Lower lobe of right lung (tissue), 2 donors: ENCODE results near the gene GABRA5. TPM values are rescaled to one million over a fixed set of nuclear protein-coding genes. Genes with fewer than 3 reads are reported as not detected.

Source experiments
- ATAC-seq, 2 donors: fragments of 200-7000 bp; cut with Tn5 transposase; one replicate each; pipeline ENCODE4 v1.9.1; 2020 to 2022; ENCODE audit warnings: mild to moderate bottlenecking in 2 of 2, moderate library complexity in 2 of 2
- DNase-seq: peaks from one replicate; pipeline ENCODE4 v3.0.0-alpha.2; 2020
- H3K27ac ChIP-seq: fragments of 200-600 bp; one replicate; pipeline ENCODE4 v1.8.0; 2022
- H3K27me3 ChIP-seq: fragments of 200-600 bp; one replicate; pipeline ENCODE4 v1.8.0; 2022; ENCODE audit warnings: low read depth
- H3K36me3 ChIP-seq: fragments of 200-600 bp; one replicate; pipeline ENCODE4 v1.8.0; 2022; ENCODE audit warnings: mild to moderate bottlenecking
- H3K4me1 ChIP-seq: fragments of 200-600 bp; one replicate; pipeline ENCODE4 v1.8.0; 2022
- H3K4me3 ChIP-seq: fragments of 200-600 bp; one replicate; pipeline ENCODE4 v1.8.0; 2022; ENCODE audit warnings: mild to moderate bottlenecking
- H3K9me3 ChIP-seq: fragments of 200-600 bp; one replicate; pipeline ENCODE4 v1.8.0; 2022
- intact Hi-C: fragments of 100-400 bp; cut with DNase I; formaldehyde crosslinking; loops from one replicate; pipeline ENCODE4 v1.11.0; 2022
- total RNA-seq: library from RNA; stranded (reverse); fragmentation: NEBNext Ultra II Directional; extraction: Animal tissue kit (Norgen Biotek cat#: 25700); gene quantifications from one replicate; pipeline ENCODE4 v1.2.1, GENCODE V29; 2021
- TF ChIP-seq, protein P1 (sequence below): fragments of 200-600 bp; IDR thresholded peaks from one replicate; pipeline ENCODE4 v1.8.0; 2022; ENCODE audit warnings: antibody characterized with exemption, mild to moderate bottlenecking
- donor health status: DM: no; HTN: yes; CAD: no; lungs with severe emphysema.

GABRA5 gene
- total RNA-seq, 1 donor from 2014 or later, result not detected

GRCh38 chr15:26937134-26937533, 70.3 kb downstream of the GABRA5 start:
- Histone ChIP-seq H3K36me3 (no peaks in the 10 kb centered on the region), H3K27me3 (no peaks in the 10 kb centered on the region), H3K27ac (no peak overlapping the region), H3K4me3 (no peak overlapping the region), H3K9me3 (no peaks in the 10 kb centered on the region), H3K4me1 (no peaks in the 10 kb centered on the region)
- DNase-seq, result no peak
- intact Hi-C loops, result no loop called here
- peak in 1 of 2 donors; percentile 34 for ATAC-seq
- TF ChIP-seq, protein P1, sequence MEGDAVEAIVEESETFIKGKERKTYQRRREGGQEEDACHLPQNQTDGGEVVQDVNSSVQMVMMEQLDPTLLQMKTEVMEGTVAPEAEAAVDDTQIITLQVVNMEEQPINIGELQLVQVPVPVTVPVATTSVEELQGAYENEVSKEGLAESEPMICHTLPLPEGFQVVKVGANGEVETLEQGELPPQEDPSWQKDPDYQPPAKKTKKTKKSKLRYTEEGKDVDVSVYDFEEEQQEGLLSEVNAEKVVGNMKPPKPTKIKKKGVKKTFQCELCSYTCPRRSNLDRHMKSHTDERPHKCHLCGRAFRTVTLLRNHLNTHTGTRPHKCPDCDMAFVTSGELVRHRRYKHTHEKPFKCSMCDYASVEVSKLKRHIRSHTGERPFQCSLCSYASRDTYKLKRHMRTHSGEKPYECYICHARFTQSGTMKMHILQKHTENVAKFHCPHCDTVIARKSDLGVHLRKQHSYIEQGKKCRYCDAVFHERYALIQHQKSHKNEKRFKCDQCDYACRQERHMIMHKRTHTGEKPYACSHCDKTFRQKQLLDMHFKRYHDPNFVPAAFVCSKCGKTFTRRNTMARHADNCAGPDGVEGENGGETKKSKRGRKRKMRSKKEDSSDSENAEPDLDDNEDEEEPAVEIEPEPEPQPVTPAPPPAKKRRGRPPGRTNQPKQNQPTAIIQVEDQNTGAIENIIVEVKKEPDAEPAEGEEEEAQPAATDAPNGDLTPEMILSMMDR, result no peak

DNA sequence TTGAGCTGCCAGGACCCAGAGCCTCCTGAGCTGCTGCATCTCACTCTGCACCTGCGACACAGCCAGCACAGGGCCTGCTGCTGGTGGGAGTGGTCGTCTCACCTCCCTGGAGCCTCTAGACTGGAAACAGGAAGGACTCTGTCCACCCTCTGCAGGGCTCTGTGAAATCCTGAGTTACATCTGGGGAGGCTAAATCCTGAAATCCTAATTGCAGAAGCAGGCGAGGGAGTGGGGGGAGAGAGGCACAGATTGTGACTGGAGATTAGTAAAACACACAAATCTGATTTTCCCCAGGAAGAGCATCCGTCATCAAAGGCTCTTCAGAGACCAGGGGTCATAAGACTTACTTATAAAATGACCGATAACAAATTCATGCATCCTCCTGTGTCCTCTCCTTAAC, 72.5 kb downstream of the GABRA5 start:
- TF ChIP-seq, protein P1, result no peak
- no peaks in the 10 kb centered on the region for H3K9me3 ChIP-seq
- no peak overlapping the region for H3K27ac ChIP-seq
- no peaks in the 10 kb centered on the region for H3K27me3 ChIP-seq
- DNase-seq (no peak), ATAC-seq (no peak)
- no peak overlapping the region for H3K4me3 ChIP-seq
- no peaks in the 10 kb centered on the region for H3K4me1 ChIP-seq
- intact Hi-C loops, result no loop called here
- H3K36me3 ChIP-seq, result no peaks in the 10 kb centered on the region

- intact Hi-C loops, result no loop called here
- TF ChIP-seq, protein P1, result no peak
These were observed 74.6 kb downstream of the GABRA5 start for GRCh38 chr15:26941489-26941888.

DNA sequence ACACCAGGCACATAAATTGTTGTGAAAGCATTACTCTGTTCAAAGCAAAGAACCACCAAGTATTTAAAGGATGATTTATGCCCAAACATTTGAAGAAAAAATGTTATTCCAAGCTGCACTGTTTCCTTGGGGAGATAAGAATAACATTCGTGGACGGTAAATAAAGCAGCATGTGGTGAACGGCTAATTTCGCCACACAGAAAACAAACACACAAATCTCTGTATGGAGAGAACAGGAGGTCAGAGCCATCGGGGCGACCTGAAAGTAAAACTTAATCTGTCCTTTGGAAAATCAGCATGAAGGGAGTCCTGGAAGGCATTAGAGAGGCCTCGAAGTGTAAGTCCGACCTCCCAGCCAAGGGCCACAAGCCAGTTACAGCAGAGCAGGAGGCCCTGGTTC, 77.0 kb downstream of the GABRA5 start:
- Histone ChIP-seq H3K4me3 (no peak overlapping the region), H3K9me3 (no peaks in the 10 kb centered on the region), H3K36me3 (no peaks in the 10 kb centered on the region), H3K4me1 (no peaks in the 10 kb centered on the region), H3K27me3 (no peaks in the 10 kb centered on the region), H3K27ac (no peak overlapping the region)
- no peak for ATAC-seq
- TF ChIP-seq, protein P1, result no peak
- no peak for DNase-seq
- intact Hi-C loops, result no loop called here

More at GRCh38 chr15:26941489-26941888, 74.6 kb downstream of the GABRA5 start:
- Histone ChIP-seq H3K4me3 (no peak overlapping the region), H3K27me3 (no peaks in the 10 kb centered on the region), H3K27ac (no peak overlapping the region), H3K9me3 (no peaks in the 10 kb centered on the region), H3K4me1 (no peaks in the 10 kb centered on the region), H3K36me3 (no peaks in the 10 kb centered on the region)
- no peak for DNase-seq
- ATAC-seq, result no peak

DNA sequence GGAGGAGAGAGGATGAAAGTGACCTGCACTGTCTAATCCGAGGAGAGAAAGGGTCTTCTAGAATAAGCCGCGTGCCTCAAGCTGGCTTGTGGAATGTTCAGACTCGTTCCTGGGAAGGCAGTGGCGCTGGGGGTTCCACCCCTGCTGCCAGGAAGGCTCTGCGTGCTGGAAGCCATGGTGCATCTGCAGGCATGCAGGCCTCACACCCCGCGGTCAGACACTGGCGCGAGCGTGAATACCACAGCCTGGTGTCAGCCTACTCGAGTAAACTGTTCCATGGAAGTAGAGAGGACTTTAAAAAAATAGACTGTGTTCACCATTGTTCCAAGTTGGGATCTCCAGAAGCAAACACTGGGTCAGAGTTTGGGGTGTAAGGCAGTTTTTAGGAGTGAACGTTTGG, 78.2 kb downstream of the GABRA5 start:
- no peaks in the 10 kb centered on the region for H3K27me3 ChIP-seq
- H3K9me3 ChIP-seq, result no peaks in the 10 kb centered on the region
- intact Hi-C loops, result no loop called here
- ATAC-seq (no peak), DNase-seq (no peak)
- H3K4me3 ChIP-seq, result no peak overlapping the region
- no peaks in the 10 kb centered on the region for H3K4me1 ChIP-seq
- no peaks in the 10 kb centered on the region for H3K36me3 ChIP-seq
- TF ChIP-seq, protein P1, result no peak
- no peak overlapping the region for H3K27ac ChIP-seq

DNA sequence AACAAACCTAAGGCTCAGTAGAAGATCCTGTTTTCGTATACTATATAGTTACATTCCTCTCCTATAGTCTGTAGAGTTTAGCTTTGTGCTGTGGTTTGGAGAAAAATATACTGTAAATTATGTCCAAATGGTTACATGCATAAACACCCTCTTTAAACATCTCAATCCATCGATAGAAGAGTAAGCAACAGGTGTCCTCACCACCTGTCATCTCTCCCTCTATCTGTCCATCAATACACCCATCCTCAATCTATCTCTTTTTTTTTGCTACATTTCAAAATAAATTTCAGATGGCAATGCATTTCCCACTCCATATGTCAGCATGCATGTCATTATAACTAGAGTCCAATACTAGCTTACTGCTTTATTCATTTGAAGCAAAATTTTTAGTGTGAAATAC, 83.1 kb downstream of the GABRA5 start:
- intact Hi-C loops, result no loop called here

More for the DNA sequence above, 83.1 kb downstream of the GABRA5 start:
- peaks cover 10% of the 10 kb centered on the region for H3K9me3 ChIP-seq
- H3K4me3 ChIP-seq, result no peak overlapping the region
- H3K27ac ChIP-seq, result no peak overlapping the region
- DNase-seq (no peak), ATAC-seq (no peak)
- no peaks in the 10 kb centered on the region for H3K4me1 ChIP-seq
- TF ChIP-seq, protein P1, result no peak
- H3K27me3 ChIP-seq, result no peaks in the 10 kb centered on the region
- H3K36me3 ChIP-seq, result no peaks in the 10 kb centered on the region
